K562 (cell line): ENCODE measurements around the gene PGAP2. TPM values are rescaled to one million over a fixed set of nuclear protein-coding genes. Genes with fewer than 3 reads are reported as not detected.

Experiments used
- CAMTA2 ChIP-seq: fragments of 250-450 bp; sonication (Bioruptor Pico); conservative IDR thresholded peaks from 2 replicates; pipeline ENCODE4 v1.5.1; 2022
- CGGBP1 ChIP-seq: fragments of 250-450 bp; sonication (Bioruptor Pico); IDR thresholded peaks from 2 replicates; pipeline ENCODE4 v1.9.0; 2021; ENCODE audit warnings: mild to moderate bottlenecking
- HES1 ChIP-seq: fragments of 450-650 bp; IDR thresholded peaks from 2 replicates; pipeline ENCODE4 v1.6.1; 2016; ENCODE audit warnings: low read depth, mild to moderate bottlenecking, moderate library complexity
- POU5F1 ChIP-seq: fragments of 150-350 bp; IDR thresholded peaks from 2 replicates; pipeline ENCODE4 v1.6.1; 2014; ENCODE audit warnings: borderline replicate concordance, low read length, low read depth, mild to moderate bottlenecking; ENCODE audit not compliant: partially characterized antibody
- RBM22 ChIP-seq: fragments of 200-400 bp; formaldehyde crosslinking; IDR thresholded peaks from 2 replicates; pipeline ENCODE4 v1.6.1; 2018; ENCODE audit warnings: low read length, low read depth; ENCODE audit not compliant: poor library complexity, severe bottlenecking
- SAP30 ChIP-seq: fragments of 200-600 bp; sonication (generic); IDR thresholded peaks from 2 replicates; pipeline ENCODE4 v1.6.1; 2012; ENCODE audit warnings: borderline replicate concordance, low read depth, mild to moderate bottlenecking, moderate library complexity, low read length, control low read depth, inconsistent platforms; ENCODE audit not compliant: insufficient read depth, poor library complexity, severe bottlenecking
- TCF7 ChIP-seq: sonication (generic); IDR thresholded peaks from 2 replicates; pipeline ENCODE4 v1.6.1; 2016; ENCODE audit warnings: antibody characterized with exemption, borderline replicate concordance
- ZNF436 ChIP-seq: fragments of 250-450, 450-650 bp; sonication (Bioruptor Pico); formaldehyde crosslinking; IDR thresholded peaks from 2 replicates; pipeline ENCODE4 v1.7.0; 2020; ENCODE audit warnings: mild to moderate bottlenecking
- ZNF766 ChIP-seq: fragments of 200-800 bp; sonication (Bioruptor generic); conservative IDR thresholded peaks from 2 replicates; pipeline ENCODE4 v1.6.1; 2016; ENCODE audit warnings: missing genetic modification characterization, missing compliant biosample characterization
- polyA plus RNA-seq, 8 experiments: library from polyadenylated mRNA; depleted of rRNA in 4 of 8; stranded (reverse) in 5 of 8; unstranded in 3 of 8; fragments of >200 nt; fragmentation: Nextera tagmentation in 2 of 8; fragmentation: Illumina TruSeq in 1 of 8; extraction: Ambion mirVana in 2 of 8; extraction: Trizol in 1 of 8; gene quantifications; 2 replicates each; pipeline versions ENCODE4 v1.2.1 to v1.2.3, GENCODE V29; 2011 to 2014; ENCODE audit warnings: inconsistent platforms in 1 of 8, missing spikeins in 1 of 8
- total RNA-seq, 7 experiments: library from RNA; depleted of rRNA in 6 of 7; stranded (reverse); fragments of >200 nt in 6 of 7; fragmentation: Illumina TruSeq in 2 of 7; extraction: Trizol in 2 of 7; gene quantifications; 2 replicates each; pipeline versions ENCODE4 v1.2.1 to v1.2.3, GENCODE V29; 2011 to 2021; ENCODE audit warnings: low replicate concordance in 1 of 7
- TF ChIP-seq, protein P1 (sequence below): sonication (generic); formaldehyde crosslinking; IDR thresholded peaks from 2 replicates; pipeline ENCODE4 v1.8.1; 2023; ENCODE audit warnings: mild to moderate bottlenecking, missing genetic modification reagents
- TF ChIP-seq, protein P2 (sequence below): fragments of 450-650 bp; IDR thresholded peaks from 2 replicates; pipeline ENCODE4 v1.6.1; 2017; ENCODE audit warnings: mild to moderate bottlenecking, moderate library complexity
- TF ChIP-seq, protein P3 (sequence below): fragments of 250-450 bp; sonication (Bioruptor Pico); IDR thresholded peaks from 2 replicates; pipeline ENCODE4 v1.4.0; 2020
- TF ChIP-seq, protein P4 (sequence below): fragments of 250-450 bp; sonication (Bioruptor Pico); IDR thresholded peaks from 2 replicates; pipeline ENCODE4 v1.4.0; 2020; ENCODE audit warnings: mild to moderate bottlenecking, moderate library complexity

PGAP2 gene
- total and polyA plus RNA-seq, 9 of the 15 experiments (the other 6 are each of a cell fraction or from before 2014, with no cell fraction given): 17.9 to 47.2 (median 33.7) TPM

DNA sequence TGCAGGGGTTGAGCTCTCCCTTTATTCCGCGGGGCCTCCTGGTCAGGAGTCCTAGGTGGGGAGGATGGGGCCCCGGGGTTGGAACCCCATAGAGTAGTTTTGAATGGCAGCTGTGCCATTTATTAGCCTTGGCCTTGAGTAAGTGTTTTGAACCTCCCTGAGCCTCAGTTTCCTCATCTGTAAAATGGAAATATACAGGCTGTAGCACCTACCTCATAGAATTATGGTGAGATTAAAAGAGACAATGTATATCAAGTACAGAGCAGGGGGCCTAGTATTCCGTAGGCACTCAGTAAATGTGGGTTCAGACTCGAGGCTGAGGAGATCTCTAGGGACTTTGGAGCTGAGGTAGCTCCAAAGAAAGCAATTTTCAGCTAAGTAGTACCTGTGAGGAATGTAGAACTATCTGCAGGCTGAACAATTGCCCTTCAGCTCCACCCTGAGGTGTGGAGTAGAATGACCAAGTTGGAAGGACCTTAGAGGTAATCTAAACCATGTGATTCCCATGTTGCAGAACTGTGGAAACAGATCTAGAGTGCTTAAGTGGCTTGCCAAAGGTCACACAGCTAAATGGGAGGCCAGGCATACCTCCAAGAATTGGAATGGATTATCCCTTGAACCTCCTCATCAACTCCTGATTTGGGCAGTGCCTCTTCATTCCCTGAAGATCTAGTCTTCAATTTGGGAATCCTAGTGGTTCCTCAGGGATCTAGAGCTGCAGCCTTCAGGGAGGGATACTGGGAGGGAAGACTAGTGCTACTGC is 682 bp downstream of the PGAP2 start (continued):
- TF ChIP-seq POU5F1 (no peak), TCF7 (no peak), CGGBP1 (no peak), ZNF766 (CRISPR knock-in tag) (no peak), RBM22 (no peak), ZNF436 (CRISPR knock-in tag) (no peak), HES1 (no peak), CAMTA2 (CRISPR knock-in tag) (no peak), SAP30 (no peak)
- TF ChIP-seq, protein P1, sequence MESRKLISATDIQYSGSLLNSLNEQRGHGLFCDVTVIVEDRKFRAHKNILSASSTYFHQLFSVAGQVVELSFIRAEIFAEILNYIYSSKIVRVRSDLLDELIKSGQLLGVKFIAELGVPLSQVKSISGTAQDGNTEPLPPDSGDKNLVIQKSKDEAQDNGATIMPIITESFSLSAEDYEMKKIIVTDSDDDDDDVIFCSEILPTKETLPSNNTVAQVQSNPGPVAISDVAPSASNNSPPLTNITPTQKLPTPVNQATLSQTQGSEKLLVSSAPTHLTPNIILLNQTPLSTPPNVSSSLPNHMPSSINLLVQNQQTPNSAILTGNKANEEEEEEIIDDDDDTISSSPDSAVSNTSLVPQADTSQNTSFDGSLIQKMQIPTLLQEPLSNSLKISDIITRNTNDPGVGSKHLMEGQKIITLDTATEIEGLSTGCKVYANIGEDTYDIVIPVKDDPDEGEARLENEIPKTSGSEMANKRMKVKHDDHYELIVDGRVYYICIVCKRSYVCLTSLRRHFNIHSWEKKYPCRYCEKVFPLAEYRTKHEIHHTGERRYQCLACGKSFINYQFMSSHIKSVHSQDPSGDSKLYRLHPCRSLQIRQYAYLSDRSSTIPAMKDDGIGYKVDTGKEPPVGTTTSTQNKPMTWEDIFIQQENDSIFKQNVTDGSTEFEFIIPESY: 0 out of 2 replicates have a peak, but pooled peaks have one; percentile 40
- TF ChIP-seq, protein P2, sequence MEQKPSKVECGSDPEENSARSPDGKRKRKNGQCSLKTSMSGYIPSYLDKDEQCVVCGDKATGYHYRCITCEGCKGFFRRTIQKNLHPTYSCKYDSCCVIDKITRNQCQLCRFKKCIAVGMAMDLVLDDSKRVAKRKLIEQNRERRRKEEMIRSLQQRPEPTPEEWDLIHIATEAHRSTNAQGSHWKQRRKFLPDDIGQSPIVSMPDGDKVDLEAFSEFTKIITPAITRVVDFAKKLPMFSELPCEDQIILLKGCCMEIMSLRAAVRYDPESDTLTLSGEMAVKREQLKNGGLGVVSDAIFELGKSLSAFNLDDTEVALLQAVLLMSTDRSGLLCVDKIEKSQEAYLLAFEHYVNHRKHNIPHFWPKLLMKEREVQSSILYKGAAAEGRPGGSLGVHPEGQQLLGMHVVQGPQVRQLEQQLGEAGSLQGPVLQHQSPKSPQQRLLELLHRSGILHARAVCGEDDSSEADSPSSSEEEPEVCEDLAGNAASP: no peak
- TF ChIP-seq, protein P3, sequence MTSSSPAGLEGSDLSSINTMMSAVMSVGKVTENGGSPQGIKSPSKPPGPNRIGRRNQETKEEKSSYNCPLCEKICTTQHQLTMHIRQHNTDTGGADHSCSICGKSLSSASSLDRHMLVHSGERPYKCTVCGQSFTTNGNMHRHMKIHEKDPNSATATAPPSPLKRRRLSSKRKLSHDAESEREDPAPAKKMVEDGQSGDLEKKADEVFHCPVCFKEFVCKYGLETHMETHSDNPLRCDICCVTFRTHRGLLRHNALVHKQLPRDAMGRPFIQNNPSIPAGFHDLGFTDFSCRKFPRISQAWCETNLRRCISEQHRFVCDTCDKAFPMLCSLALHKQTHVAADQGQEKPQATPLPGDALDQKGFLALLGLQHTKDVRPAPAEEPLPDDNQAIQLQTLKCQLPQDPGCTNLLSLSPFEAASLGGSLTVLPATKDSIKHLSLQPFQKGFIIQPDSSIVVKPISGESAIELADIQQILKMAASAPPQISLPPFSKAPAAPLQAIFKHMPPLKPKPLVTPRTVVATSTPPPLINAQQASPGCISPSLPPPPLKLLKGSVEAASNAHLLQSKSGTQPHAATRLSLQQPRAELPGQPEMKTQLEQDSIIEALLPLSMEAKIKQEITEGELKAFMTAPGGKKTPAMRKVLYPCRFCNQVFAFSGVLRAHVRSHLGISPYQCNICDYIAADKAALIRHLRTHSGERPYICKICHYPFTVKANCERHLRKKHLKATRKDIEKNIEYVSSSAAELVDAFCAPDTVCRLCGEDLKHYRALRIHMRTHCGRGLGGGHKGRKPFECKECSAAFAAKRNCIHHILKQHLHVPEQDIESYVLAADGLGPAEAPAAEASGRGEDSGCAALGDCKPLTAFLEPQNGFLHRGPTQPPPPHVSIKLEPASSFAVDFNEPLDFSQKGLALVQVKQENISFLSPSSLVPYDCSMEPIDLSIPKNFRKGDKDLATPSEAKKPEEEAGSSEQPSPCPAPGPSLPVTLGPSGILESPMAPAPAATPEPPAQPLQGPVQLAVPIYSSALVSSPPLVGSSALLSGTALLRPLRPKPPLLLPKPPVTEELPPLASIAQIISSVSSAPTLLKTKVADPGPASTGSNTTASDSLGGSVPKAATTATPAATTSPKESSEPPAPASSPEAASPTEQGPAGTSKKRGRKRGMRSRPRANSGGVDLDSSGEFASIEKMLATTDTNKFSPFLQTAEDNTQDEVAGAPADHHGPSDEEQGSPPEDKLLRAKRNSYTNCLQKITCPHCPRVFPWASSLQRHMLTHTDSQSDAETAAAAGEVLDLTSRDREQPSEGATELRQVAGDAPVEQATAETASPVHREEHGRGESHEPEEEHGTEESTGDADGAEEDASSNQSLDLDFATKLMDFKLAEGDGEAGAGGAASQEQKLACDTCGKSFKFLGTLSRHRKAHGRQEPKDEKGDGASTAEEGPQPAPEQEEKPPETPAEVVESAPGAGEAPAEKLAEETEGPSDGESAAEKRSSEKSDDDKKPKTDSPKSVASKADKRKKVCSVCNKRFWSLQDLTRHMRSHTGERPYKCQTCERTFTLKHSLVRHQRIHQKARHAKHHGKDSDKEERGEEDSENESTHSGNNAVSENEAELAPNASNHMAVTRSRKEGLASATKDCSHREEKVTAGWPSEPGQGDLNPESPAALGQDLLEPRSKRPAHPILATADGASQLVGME (CRISPR knock-in tag): no peak
- TF ChIP-seq, protein P4, sequence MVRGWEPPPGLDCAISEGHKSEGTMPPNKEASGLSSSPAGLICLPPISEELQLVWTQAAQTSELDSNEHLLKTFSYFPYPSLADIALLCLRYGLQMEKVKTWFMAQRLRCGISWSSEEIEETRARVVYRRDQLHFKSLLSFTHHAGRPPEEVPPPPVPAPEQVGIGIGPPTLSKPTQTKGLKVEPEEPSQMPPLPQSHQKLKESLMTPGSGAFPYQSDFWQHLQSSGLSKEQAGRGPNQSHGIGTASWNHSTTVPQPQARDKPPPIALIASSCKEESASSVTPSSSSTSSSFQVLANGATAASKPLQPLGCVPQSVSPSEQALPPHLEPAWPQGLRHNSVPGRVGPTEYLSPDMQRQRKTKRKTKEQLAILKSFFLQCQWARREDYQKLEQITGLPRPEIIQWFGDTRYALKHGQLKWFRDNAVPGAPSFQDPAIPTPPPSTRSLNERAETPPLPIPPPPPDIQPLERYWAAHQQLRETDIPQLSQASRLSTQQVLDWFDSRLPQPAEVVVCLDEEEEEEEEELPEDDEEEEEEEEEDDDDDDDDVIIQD (CRISPR knock-in tag): no peak
